Stimulated activated CD4-positive, alpha-beta T cell treated with anti-CD3 and anti-CD28 coated beads, Interleukin-4, amount 100 ng/mL, for 48 hours (primary cell): Measurements from ENCODE around the gene ARVCF.

ENCODE experiments used
- DNase-seq, 2 donors: peaks; one replicate each; pipeline ENCODE4 v3.0.0-alpha.2; 2020; ENCODE audit warnings: low read depth in 2 of 2

ARVCF gene

GRCh38 chr22:20016734-20017621, at the start of gene ARVCF:
ARVCF (minus strand) TSS chr22:20016823; CDS start chr22:19990794, 26,029 bp downstream.
- peak; percentile 87 to 89 for DNase-seq

GRCh38 chr22:20065896-20066616, 49.4 kb upstream of the ARVCF start:
- no peak for DNase-seq

- no peak for DNase-seq
Measured at GRCh38 chr22:20064545-20065262, 48.1 kb upstream of the ARVCF start.

GRCh38 chr22:20064140-20064480, 47.5 kb upstream of the ARVCF start:
- DNase-seq = no peak

GRCh38 chr22:20063271-20064139, 46.9 kb upstream of the ARVCF start:
- DNase-seq = no peak

- DNase-seq = no peak
Measured at GRCh38 chr22:20062766-20063083, 46.1 kb upstream of the ARVCF start.

- no peak for DNase-seq
Measured at GRCh38 chr22:20062043-20062765, 45.6 kb upstream of the ARVCF start.

- no peak for DNase-seq
Measured at GRCh38 chr22:20061481-20061861, 44.8 kb upstream of the ARVCF start.

GRCh38 chr22:20060700-20061480, 44.3 kb upstream of the ARVCF start:
- DNase-seq = no peak

GRCh38 chr22:20058989-20059770, 42.6 kb upstream of the ARVCF start:
- no peak for DNase-seq

GRCh38 chr22:20057596-20058268, 41.1 kb upstream of the ARVCF start:
- DNase-seq = no peak

- DNase-seq = no peak
Measured at GRCh38 chr22:20056696-20057386, 40.2 kb upstream of the ARVCF start.

GRCh38 chr22:20056161-20056560, 39.5 kb upstream of the ARVCF start:
- DNase-seq = no peak

GRCh38 chr22:20055654-20056053, 39.0 kb upstream of the ARVCF start:
- DNase-seq = no peak

GRCh38 chr22:20055144-20055543, 38.5 kb upstream of the ARVCF start:
- DNase-seq = no peak

- no peak for DNase-seq
Measured at GRCh38 chr22:20054485-20054884, 37.9 kb upstream of the ARVCF start.

- no peak for DNase-seq
Measured at GRCh38 chr22:20054034-20054427, 37.4 kb upstream of the ARVCF start.

GRCh38 chr22:20053407-20054033, 36.9 kb upstream of the ARVCF start:
- no peak for DNase-seq
